PC-3 (cell line): ENCODE results near the gene EEF1B2.

ENCODE experiments used
- CTCF ChIP-seq: fragments of 300-600 bp; sonication (generic); conservative IDR thresholded peaks from 2 replicates; pipeline ENCODE4 v1.5.1; 2017; ENCODE audit warnings: antibody characterized with exemption, low read depth, mild to moderate bottlenecking, low read length
- EZH2 ChIP-seq: fragments of 300-600 bp; sonication (generic); IDR thresholded peaks from one replicate; pipeline ENCODE4 v1.6.1; 2017; ENCODE audit warnings: antibody characterized with exemption, mild to moderate bottlenecking, low read length; ENCODE audit not compliant: unreplicated experiment
- EZH2phosphoT487 ChIP-seq: fragments of 300-600 bp; sonication (generic); IDR thresholded peaks from 2 replicates; pipeline ENCODE4 v1.6.1; 2018; ENCODE audit warnings: mild to moderate bottlenecking, antibody characterized with exemption, low read length, borderline replicate concordance

- no peak for TF ChIP-seq EZH2
- no peak for TF ChIP-seq CTCF
- TF ChIP-seq EZH2phosphoT487, result no peak
Measured at GRCh38 chr2:206144383-206144782, 15.3 kb upstream of the EEF1B2 start.
